IPS DF 6.9 (cell line): ENCODE data around the gene NPHS1.

Experiments used
- DNase-seq: peaks from one replicate; pipeline ENCODE4 v3.0.0-alpha.2; 2013; ENCODE audit warnings: low read depth, low spot score
- H3K27ac ChIP-seq: one replicate; pipeline ENCODE4 v1.5.1; 2013; ENCODE audit warnings: low read length, control low read depth
- H3K27me3 ChIP-seq: 2 replicates; pipeline ENCODE4 v1.6.1; 2013; ENCODE audit warnings: mild to moderate bottlenecking, low read length; ENCODE audit not compliant: control insufficient read depth, insufficient read depth
- H3K36me3 ChIP-seq: 2 replicates; pipeline ENCODE4 v1.6.1; 2013; ENCODE audit warnings: low read length; ENCODE audit not compliant: control insufficient read depth, insufficient read depth
- H3K4me1 ChIP-seq: 2 replicates; pipeline ENCODE4 v1.6.1; 2013; ENCODE audit warnings: low read length; ENCODE audit not compliant: control insufficient read depth, insufficient read depth
- H3K4me3 ChIP-seq: 2 replicates; pipeline ENCODE4 v1.5.1; 2013; ENCODE audit warnings: mild to moderate bottlenecking, low read length
- H3K9me3 ChIP-seq: 2 replicates; pipeline ENCODE4 v1.6.1; 2013; ENCODE audit warnings: low read length, inconsistent platforms; ENCODE audit not compliant: control insufficient read depth, insufficient read depth
- WGBS: extraction: QIAGEN DNeasy Blood & Tissue Kit; methylation state at CpG from one replicate; pipeline ENCODE4 v1.1.7; 2013; ENCODE audit warnings: mixed read lengths, missing lambda C conversion rate; ENCODE audit not compliant: insufficient read length, insufficient coverage; 5-methylcytosine and 5-hydroxymethylcytosine counted together

NPHS1 gene

DNA sequence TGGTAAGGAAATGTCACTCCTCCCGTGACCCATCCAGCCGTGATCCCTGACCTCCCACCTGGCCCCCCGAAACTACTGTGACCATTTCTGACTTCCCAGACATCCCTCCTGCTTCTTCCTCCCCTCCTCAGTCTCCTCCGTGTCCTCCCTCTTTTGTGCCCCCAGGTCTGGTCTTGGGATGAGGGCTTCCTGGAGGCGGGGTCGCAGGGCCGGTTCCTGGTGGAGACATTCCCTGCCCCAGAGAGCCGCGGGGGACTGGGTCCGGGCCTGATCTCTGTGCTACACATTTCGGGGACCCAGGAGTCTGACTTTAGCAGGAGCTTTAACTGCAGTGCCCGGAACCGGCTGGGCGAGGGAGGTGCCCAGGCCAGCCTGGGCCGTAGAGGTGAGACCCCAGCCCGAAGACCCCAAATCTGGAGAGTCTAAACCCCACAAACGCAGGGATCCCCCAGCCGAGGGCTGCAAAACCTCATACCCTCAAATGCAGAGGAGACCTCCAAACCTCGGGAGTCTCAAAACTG, 9.4 kb upstream of the NPHS1 start:
- DNase-seq = no peak
- peaks cover 2% of the 10 kb centered on the region; the same call in 1 of the 2 replicates for H3K27me3 ChIP-seq
- H3K36me3 ChIP-seq = no peaks in the 10 kb centered on the region
- WGBS = no CpG with 5 or more reads among the region's 19 CpGs
- peak overlapping the region; percentile 1; the same call in 1 of the 2 replicates for H3K4me3 ChIP-seq
- no peak overlapping the region for H3K27ac ChIP-seq
- H3K4me1 ChIP-seq = 0 out of 2 replicates have a peak, but pooled peaks cover 3% of the 10 kb centered on the region
- no peaks in the 10 kb centered on the region for H3K9me3 ChIP-seq

DNA sequence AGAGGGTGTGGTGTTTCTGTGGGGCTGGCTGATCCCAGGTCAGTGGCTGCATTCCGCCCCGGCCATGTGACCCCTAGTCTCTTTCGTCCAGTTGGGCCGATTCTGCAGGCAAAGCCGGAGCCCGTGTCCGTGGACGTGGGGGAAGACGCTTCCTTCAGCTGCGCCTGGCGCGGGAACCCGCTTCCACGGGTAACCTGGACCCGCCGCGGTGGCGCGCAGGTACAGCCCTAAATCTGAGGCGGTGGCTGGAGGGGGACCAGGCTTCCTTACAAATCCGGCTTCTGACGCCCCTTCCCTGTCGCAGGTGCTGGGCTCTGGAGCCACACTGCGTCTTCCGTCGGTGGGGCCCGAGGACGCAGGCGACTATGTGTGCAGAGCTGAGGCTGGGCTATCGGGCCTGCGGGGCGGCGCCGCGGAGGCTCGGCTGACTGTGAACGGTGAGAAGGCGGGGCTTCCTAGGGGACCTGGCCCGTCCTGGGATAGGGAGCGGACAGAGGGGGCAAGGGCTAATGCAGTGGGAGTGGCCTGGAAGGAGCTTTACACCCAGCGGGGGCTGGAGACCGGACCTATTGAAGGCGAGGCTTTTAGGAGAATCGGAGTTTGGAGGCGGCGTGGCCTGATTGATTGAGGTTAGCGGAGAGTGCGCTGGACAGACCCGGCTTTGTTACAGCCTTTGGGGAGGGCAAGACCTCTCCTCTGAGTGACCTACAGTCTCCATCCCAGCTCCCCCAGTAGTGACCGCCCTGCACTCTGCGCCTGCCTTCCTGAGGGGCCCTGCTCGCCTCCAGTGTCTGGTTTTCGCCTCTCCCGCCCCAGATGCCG, 8.7 kb upstream of the NPHS1 start:
- Histone ChIP-seq H3K4me1 (0 out of 2 replicates have a peak, but pooled peaks cover 3% of the 10 kb centered on the region), H3K4me3 (peak overlapping the region; percentile 26; the same call in 1 of the 2 replicates), H3K27ac (no peak overlapping the region), H3K36me3 (no peaks in the 10 kb centered on the region), H3K27me3 (peaks cover 2% of the 10 kb centered on the region; the same call in 1 of the 2 replicates), H3K9me3 (no peaks in the 10 kb centered on the region)
- WGBS = no CpG with 5 or more reads among the region's 55 CpGs
- DNase-seq = peak; percentile 74

DNA sequence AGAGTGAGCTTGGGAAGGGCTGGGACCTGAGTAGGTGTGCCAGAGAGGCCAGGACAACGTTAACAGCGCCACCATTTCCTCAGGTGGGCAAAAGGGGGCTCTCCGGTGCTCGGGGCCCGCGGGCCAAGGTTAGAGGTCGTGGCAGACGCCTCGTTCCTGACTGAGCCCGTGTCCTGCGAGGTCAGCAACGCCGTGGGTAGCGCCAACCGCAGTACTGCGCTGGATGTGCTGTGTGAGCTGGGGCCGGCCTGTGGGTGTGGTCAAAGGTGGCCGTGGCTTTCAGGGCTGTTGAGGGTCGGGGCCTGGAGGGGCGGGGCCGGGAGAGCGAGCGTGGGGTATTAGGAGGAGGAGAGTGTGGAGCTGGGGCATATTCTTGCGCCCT, 8.1 kb upstream of the NPHS1 start:
- no CpG with 5 or more reads among the region's 24 CpGs for WGBS
- peak overlapping the region; percentile 26; the same call in 1 of the 2 replicates for H3K4me3 ChIP-seq
- peaks cover 2% of the 10 kb centered on the region; the same call in 1 of the 2 replicates for H3K27me3 ChIP-seq
- H3K9me3 ChIP-seq = no peaks in the 10 kb centered on the region
- no peak overlapping the region for H3K27ac ChIP-seq
- peaks cover 6% of the 10 kb centered on the region for H3K4me1 ChIP-seq
- no peak for DNase-seq
- H3K36me3 ChIP-seq = no peaks in the 10 kb centered on the region

DNA sequence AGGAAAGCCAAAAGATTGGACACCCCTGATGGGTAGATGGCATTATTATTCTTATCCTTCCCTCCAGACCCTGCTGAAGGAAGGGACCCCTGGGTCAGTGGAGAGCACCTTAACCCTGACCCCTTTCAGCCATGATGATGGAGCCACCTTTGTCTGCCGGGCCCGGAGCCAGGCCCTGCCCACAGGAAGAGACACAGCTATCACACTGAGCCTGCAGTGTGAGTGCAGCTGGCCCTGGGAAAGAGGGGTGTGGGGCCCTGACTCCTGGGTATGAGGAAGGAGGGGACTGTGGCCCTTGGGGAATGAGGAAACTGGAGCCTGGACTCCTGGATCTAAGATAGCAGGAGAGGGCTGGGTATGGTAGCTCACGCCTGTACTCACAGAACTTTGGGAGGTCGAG, 7.1 kb upstream of the NPHS1 start:
- Histone ChIP-seq H3K4me1 (peaks cover 6% of the 10 kb centered on the region), H3K36me3 (no peaks in the 10 kb centered on the region), H3K27me3 (peaks cover 2% of the 10 kb centered on the region; the same call in 1 of the 2 replicates), H3K27ac (no peak overlapping the region), H3K4me3 (no peak overlapping the region), H3K9me3 (no peaks in the 10 kb centered on the region)
- no CpG with 5 or more reads among the region's 4 CpGs for WGBS
- no peak for DNase-seq

DNA sequence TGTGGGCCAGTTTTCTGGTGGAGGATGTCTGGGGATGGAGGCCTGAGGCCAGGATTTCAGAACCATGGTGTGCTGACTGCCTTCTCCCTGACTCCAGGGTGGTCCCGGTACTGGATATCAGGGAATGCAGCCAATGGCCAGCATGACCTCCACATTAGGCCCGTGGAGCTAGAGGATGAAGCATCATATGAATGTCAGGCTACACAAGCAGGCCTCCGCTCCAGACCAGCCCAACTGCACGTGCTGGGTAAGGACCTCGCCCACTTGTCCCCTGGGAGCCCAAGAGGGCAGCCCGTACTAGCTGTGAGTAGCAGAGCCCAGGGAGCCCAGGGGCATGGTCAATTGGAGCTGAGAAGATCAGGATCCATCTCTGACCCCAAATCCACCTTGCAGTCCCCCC, 6.0 kb upstream of the NPHS1 start:
- H3K36me3 ChIP-seq = no peaks in the 10 kb centered on the region
- H3K4me1 ChIP-seq = peaks cover 6% of the 10 kb centered on the region
- no peak for DNase-seq
- H3K9me3 ChIP-seq = no peaks in the 10 kb centered on the region
- WGBS = no CpG with 5 or more reads among the region's 6 CpGs
- H3K27ac ChIP-seq = no peak overlapping the region
- H3K27me3 ChIP-seq = peaks cover 2% of the 10 kb centered on the region; the same call in 1 of the 2 replicates
- no peak overlapping the region for H3K4me3 ChIP-seq

DNA sequence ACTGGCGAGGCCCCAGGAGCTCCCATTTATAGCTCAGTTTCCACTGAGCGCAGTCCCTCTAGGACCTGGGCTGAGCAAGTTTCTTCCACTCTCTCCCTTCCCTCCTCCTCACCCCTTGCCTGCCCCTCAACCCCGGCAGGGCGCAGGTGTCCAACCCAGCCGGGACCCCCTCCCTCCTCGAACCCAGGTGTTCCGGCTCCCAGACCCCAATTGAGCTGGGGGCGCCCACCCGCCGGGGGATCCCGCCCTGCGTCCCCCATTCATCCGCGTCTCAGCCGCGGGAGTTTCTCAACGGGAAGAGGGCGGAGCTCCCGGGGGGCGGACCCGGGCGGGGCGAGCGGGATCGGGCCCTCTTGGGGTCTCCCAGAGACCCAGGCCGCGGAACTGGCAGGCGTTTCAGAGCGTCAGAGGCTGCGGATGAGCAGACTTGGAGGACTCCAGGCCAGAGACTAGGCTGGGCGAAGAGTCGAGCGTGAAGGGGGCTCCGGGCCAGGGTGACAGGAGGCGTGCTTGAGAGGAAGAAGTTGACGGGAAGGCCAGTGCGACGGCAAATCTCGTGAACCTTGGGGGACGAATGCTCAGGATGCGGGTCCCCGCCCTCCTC, 4.3 kb upstream of the NPHS1 start, which contains the start of gene KIRREL2:
Gene KIRREL2, plus strand, starts transcription at position 366 of the 604 bp plus-strand sequence. Its CDS starts 209 bp downstream, at position 575.
- Histone ChIP-seq H3K36me3 (no peaks in the 10 kb centered on the region), H3K4me3 (peak within 1 kb of the TSS; percentile 52; the same call in 1 of the 2 replicates), H3K27me3 (no peaks in the 10 kb centered on the region; the same call in 1 of the 2 replicates), H3K9me3 (no peaks in the 10 kb centered on the region), H3K27ac (no peak within 1 kb of the TSS), H3K4me1 (peaks cover 6% of the 10 kb centered on the region)
- no CpG with 5 or more reads among the region's 42 CpGs for WGBS
- DNase-seq = no peak

DNA sequence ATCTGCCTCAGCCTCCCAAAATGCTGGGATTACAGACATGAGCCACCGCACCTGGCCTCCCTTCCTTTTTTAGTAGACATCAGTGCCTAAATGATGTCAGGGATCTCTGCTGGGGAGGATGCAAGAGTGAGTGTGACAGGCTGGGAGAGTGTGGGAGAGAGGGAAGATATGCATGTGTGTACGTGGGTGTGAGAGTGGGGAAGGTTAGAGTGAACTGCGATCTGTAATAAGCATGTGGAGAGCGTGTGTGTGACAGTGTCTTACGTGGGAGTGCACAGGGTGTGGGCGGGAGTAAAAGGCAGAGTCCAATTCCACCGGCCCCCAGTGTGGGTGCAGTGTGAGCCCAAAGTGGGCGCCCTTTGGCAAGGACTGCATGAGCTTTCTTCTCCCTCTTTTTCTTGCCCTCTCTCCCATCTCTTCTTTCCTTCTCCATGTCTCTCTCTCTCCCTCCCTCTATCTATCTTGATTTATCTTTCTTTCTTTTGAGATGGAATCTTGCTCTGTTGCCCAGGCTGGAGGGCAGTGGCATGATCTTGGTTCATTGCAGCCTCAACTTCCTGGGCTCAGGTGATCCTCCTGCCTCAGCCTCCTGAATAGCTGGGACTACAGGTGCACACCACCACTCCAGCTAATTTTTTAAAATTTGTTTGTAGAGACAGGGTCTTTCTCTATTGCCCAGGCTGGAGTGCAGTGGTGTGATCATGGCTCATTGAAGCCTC, 893 bp upstream of the NPHS1 start:
- H3K4me3 ChIP-seq = no peak overlapping the region
- DNase-seq = no peak
- 100% methylated on average over 1 of the region's 8 CpGs for WGBS
- H3K9me3 ChIP-seq = no peaks in the 10 kb centered on the region
- H3K4me1 ChIP-seq = peaks cover 4% of the 10 kb centered on the region
- no peaks in the 10 kb centered on the region; the same call in 1 of the 2 replicates for H3K27me3 ChIP-seq
- H3K27ac ChIP-seq = no peak overlapping the region
- H3K36me3 ChIP-seq = no peaks in the 10 kb centered on the region; the same call in 1 of the 2 replicates

DNA sequence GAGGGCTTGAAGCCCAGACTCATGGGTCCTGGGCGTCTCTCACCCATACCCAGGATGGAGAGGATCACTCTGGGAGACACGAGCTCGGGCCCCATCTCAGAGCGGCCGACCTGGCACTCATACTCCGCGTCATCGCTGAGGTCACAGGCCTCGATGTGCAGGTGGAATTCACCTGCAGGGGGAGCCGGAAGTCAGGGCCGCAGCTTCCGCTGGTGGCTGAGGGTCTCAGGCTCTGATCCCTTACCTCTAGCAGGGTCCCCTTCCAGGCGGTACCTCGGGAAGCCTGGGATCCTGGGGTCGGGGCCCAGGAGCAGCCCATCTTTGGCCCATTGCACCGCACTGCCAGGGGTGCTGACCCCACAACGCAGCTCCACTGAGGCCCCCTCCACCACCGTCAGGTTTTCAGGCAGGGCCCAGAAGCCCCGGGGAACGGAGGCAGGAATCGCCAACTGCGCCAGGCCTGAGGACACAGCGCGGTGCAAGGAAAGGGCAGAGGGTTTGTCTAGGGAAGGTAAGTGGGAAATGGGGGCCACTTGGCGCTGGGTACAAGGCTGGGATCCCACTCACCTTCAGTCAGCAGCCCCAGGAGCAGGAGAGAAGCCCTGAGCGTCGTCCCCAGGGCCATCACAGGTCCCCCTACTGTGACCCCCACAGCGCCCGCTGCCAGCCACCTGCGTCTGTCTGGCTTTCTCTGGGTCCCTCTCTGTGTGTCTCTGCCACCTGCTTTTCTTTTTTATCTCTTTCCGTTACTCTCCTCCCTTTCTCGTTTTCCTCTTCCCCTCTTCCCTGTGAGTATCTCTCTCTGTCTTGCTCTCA, 883 bp downstream of the NPHS1 start:
- no peaks in the 10 kb centered on the region; the same call in 1 of the 2 replicates for H3K36me3 ChIP-seq
- WGBS = no CpG with 5 or more reads among the region's 32 CpGs
- H3K27ac ChIP-seq = no peak overlapping the region
- no peaks in the 10 kb centered on the region for H3K27me3 ChIP-seq
- H3K4me1 ChIP-seq = peaks cover 4% of the 10 kb centered on the region
- no peaks in the 10 kb centered on the region for H3K9me3 ChIP-seq
- H3K4me3 ChIP-seq = no peak overlapping the region
- DNase-seq = no peak

DNA sequence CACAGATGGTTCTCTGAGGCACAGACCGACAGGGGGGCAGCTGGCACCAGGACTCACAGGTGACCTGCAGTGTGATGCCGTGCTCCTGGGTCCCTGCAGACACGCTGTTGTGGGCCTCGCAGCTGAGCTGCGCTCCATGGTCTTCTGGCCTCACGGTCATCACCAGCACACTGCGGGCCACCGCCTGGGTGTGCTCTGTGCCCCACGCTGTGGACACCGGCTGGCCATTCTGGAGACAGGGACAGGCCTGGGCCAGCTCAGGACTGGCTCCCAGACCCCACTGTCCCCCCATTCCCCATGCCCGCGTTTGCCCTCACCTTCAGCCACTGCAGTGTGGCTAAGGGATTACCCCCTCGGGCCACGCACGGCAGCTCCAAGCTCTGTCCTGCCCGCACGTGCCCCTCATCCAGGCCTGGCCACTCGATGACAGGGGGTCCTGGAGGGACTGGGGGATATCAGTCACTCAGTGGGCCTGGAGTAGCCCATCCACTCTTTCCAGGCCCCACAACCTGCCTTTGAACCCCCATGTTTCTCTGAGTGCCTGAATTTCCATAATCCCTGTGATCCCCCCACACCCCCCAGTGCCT, 3.3 kb downstream of the NPHS1 start:
- Histone ChIP-seq H3K36me3 (no peaks in the 10 kb centered on the region; the same call in 1 of the 2 replicates), H3K4me3 (no peak overlapping the region), H3K9me3 (no peaks in the 10 kb centered on the region), H3K27me3 (peaks cover 11% of the 10 kb centered on the region), H3K4me1 (peaks cover 3% of the 10 kb centered on the region), H3K27ac (no peak overlapping the region)
- DNase-seq = no peak
- no CpG with 5 or more reads among the region's 18 CpGs for WGBS
